Glutamatergic neuron (in vitro differentiated cells): ENCODE data around the gene PLCB4. TPM values are rescaled to one million over a fixed set of nuclear protein-coding genes. Genes with fewer than 3 reads are reported as not detected.
"Not testable (repeated sequence)": the region's sequence is repeated elsewhere in the genome, so short reads cannot be mapped to it uniquely, and the experiment has no call there.

Source experiments
- DNase-seq: peaks from one replicate; pipeline ENCODE4 v3.0.0; 2022
- H3K27ac Mint-ChIP-seq: one replicate; pipeline ENCODE4 v1.8.0; 2020; ENCODE audit warnings: mild to moderate bottlenecking, mixed read lengths, inconsistent platforms; ENCODE audit not compliant: unreplicated experiment
- H3K27me3 Mint-ChIP-seq: one replicate; pipeline ENCODE4 v1.8.0; 2020; ENCODE audit warnings: mild to moderate bottlenecking, moderate library complexity, mixed read lengths, inconsistent platforms; ENCODE audit not compliant: unreplicated experiment
- H3K36me3 Mint-ChIP-seq: one replicate; pipeline ENCODE4 v1.8.0; 2020; ENCODE audit warnings: mild to moderate bottlenecking, mixed read lengths, inconsistent platforms; ENCODE audit not compliant: unreplicated experiment
- H3K4me1 Mint-ChIP-seq: one replicate; pipeline ENCODE4 v1.8.0; 2020; ENCODE audit warnings: mild to moderate bottlenecking, low read depth, mixed read lengths, inconsistent platforms; ENCODE audit not compliant: unreplicated experiment
- H3K4me3 Mint-ChIP-seq: one replicate; pipeline ENCODE4 v1.8.0; 2020; ENCODE audit warnings: mild to moderate bottlenecking, mixed read lengths, inconsistent platforms; ENCODE audit not compliant: unreplicated experiment
- H3K9me3 Mint-ChIP-seq: one replicate; pipeline ENCODE4 v1.8.0; 2020; ENCODE audit warnings: mild to moderate bottlenecking, moderate library complexity, mixed read lengths, inconsistent platforms; ENCODE audit not compliant: unreplicated experiment
- CTCF ChIP-seq: fragments of 200-600 bp; sonication (generic); IDR thresholded peaks from one replicate; pipeline ENCODE4 v1.5.0; 2021; ENCODE audit not compliant: partially characterized antibody, unreplicated experiment
- total RNA-seq: library from RNA; stranded (reverse); fragmentation: NEBNext Ultra II Directional; extraction: Animal tissue kit (Norgen Biotek cat#: 25700); gene quantifications from one replicate; pipeline ENCODE4 v1.2.1, GENCODE V29; 2021; ENCODE audit not compliant: unreplicated experiment

PLCB4 gene
- total RNA-seq, 1 donor from 2014 or later: 28.9 TPM

GRCh38 chr20:9149087-9149486 lies 80.2 kb downstream of the PLCB4 start:
- H3K36me3 Mint-ChIP-seq: peaks cover 13% of the 10 kb centered on the region
- peaks cover 2% of the 10 kb centered on the region for H3K27me3 Mint-ChIP-seq
- no peaks in the 10 kb centered on the region for H3K4me1 Mint-ChIP-seq
- no peak overlapping the region for H3K4me3 Mint-ChIP-seq
- H3K27ac Mint-ChIP-seq: no peak overlapping the region
- no peak for TF ChIP-seq CTCF
- H3K9me3 Mint-ChIP-seq: peaks cover 4% of the 10 kb centered on the region
- no peak for DNase-seq

GRCh38 chr20:9149796-9150195 lies 80.9 kb downstream of the PLCB4 start:
- Mint-ChIP-seq H3K9me3 (peaks cover 4% of the 10 kb centered on the region), H3K27ac (no peak overlapping the region), H3K36me3 (peaks cover 13% of the 10 kb centered on the region), H3K4me1 (no peaks in the 10 kb centered on the region), H3K27me3 (peaks cover 2% of the 10 kb centered on the region), H3K4me3 (no peak overlapping the region)
- no peak for TF ChIP-seq CTCF
- no peak for DNase-seq

GRCh38 chr20:9150679-9151078 lies 81.8 kb downstream of the PLCB4 start:
- no peak for DNase-seq

GRCh38 chr20:9152139-9152538 lies 83.3 kb downstream of the PLCB4 start:
- DNase-seq, H3K27ac Mint-ChIP-seq, H3K4me1 Mint-ChIP-seq, H3K4me3 Mint-ChIP-seq, H3K27me3 Mint-ChIP-seq, H3K9me3 Mint-ChIP-seq, H3K36me3 Mint-ChIP-seq: not testable (repeated sequence)

More at GRCh38 chr20:9150679-9151078, 81.8 kb downstream of the PLCB4 start:
- H3K27ac Mint-ChIP-seq: no peak overlapping the region
- peaks cover 4% of the 10 kb centered on the region for H3K9me3 Mint-ChIP-seq
- H3K4me3 Mint-ChIP-seq: no peak overlapping the region
- peaks cover 13% of the 10 kb centered on the region for H3K36me3 Mint-ChIP-seq
- H3K27me3 Mint-ChIP-seq: peaks cover 2% of the 10 kb centered on the region
- no peaks in the 10 kb centered on the region for H3K4me1 Mint-ChIP-seq
- TF ChIP-seq CTCF: no peak

- Mint-ChIP-seq H3K4me1 (no peaks in the 10 kb centered on the region), H3K27ac (no peak overlapping the region), H3K9me3 (peaks cover 4% of the 10 kb centered on the region), H3K27me3 (no peaks in the 10 kb centered on the region), H3K4me3 (no peak overlapping the region), H3K36me3 (peaks cover 8% of the 10 kb centered on the region)
- TF ChIP-seq CTCF: no peak
- no peak for DNase-seq
Measured at GRCh38 chr20:9154464-9155024, 85.7 kb downstream of the PLCB4 start.
